Endothelial cell of umbilical vein (primary cell): ENCODE measurements around the gene DLG1. TPM values are rescaled to one million over a fixed set of nuclear protein-coding genes. Genes with fewer than 3 reads are reported as not detected.

Experiments
- BruUV-seq: library from RNA; stranded (reverse); fragments of 400-500 nt; replicated peaks from 2 replicates; lab custom pipeline; 2021; lab: Mats Ljungman, UMichigan
- CTCF ChIA-PET: fragments of 300-600, 350-600 bp; sonication (Branson Sonifier 250); formaldehyde crosslinking; loops from one replicate; lab custom pipeline; 2021; ENCODE audit warnings: antibody characterized with exemption, inconsistent platforms; lab: Charles Lee
- POLR2A ChIA-PET: fragments of 300-600, 350-600 bp; sonication (Branson Sonifier 250); formaldehyde crosslinking; loops from one replicate; lab custom pipeline; 2021; ENCODE audit warnings: antibody characterized with exemption, inconsistent platforms; lab: Charles Lee
- DNase-seq: peaks from one replicate; pipeline ENCODE4 v3.0.0-alpha.2; 2011; ENCODE audit warnings: low read depth, low spot score
- FAIRE-seq: peaks from 2 replicates; lab custom pipeline; 2011; peaks lifted over from hg19 to GRCh38; lab: Jason Lieb, UNC
- H2AFZ ChIP-seq: 2 replicates; pipeline ENCODE4 v1.6.0; 2012; ENCODE audit warnings: low read depth, low read length, control low read depth, inconsistent platforms
- H3K27ac ChIP-seq: 2 replicates; pipeline ENCODE4 v1.5.1; 2011; ENCODE audit warnings: low read depth, mild to moderate bottlenecking, control low read depth, low read length, moderate library complexity; ENCODE audit not compliant: insufficient read depth
- H3K27me3 ChIP-seq, 2 experiments: 2 replicates each; pipeline versions ENCODE4 v1.6.0 to v1.6.1; 2011; ENCODE audit warnings: low read length in 2 of 2, mixed read lengths in 1 of 2; ENCODE audit not compliant: control insufficient read depth in 2 of 2, insufficient read depth in 2 of 2
- H3K36me3 ChIP-seq, 2 experiments: 2 replicates in 1 of 2; 3 replicates in 1 of 2; pipeline ENCODE4 v1.5.1; 2011; ENCODE audit warnings: low read length in 2 of 2, mild to moderate bottlenecking in 1 of 2, moderate library complexity in 1 of 2; ENCODE audit not compliant: control insufficient read depth in 2 of 2, insufficient read depth in 2 of 2; ENCODE audit errors: extremely low read depth in 1 of 2
- H3K4me1 ChIP-seq: 3 replicates; pipeline ENCODE4 v1.5.1; 2011; ENCODE audit warnings: mild to moderate bottlenecking, low read length; ENCODE audit not compliant: control insufficient read depth, insufficient read depth; ENCODE audit errors: extremely low read depth
- H3K4me2 ChIP-seq: 2 replicates; pipeline ENCODE4 v1.6.1; 2011; ENCODE audit warnings: low read length, control low read depth, mixed read lengths; ENCODE audit not compliant: insufficient read depth
- H3K4me3 ChIP-seq, 3 experiments: fragments of 200-600 bp in 1 of 3; sonication (generic), shearing (Covaris generic) in 1 of 3; replicated peaks in 1 of 3; 2 replicates each; pipeline ENCODE4 v1.5.1; 2011 to 2016; ENCODE audit warnings: control low read depth in 3 of 3, low read length in 3 of 3, mild to moderate bottlenecking in 2 of 3, inconsistent platforms in 1 of 3, low read depth in 1 of 3, moderate library complexity in 1 of 3; ENCODE audit not compliant: insufficient read depth in 1 of 3
- H3K79me2 ChIP-seq: 2 replicates; pipeline ENCODE4 v1.6.0; 2012; ENCODE audit warnings: low read length, inconsistent platforms; ENCODE audit not compliant: control insufficient read depth, insufficient read depth
- H3K9ac ChIP-seq: replicated peaks from 2 replicates; pipeline ENCODE3; 2011; ENCODE audit warnings: low read length, control low read depth; ENCODE audit not compliant: insufficient read depth; ENCODE audit errors: extremely low read depth
- H3K9me1 ChIP-seq: replicated peaks from 3 replicates; pipeline ENCODE4 v1.6.0; 2011; ENCODE audit warnings: mild to moderate bottlenecking, low read length; ENCODE audit not compliant: control insufficient read depth, insufficient read depth; ENCODE audit errors: extremely low read depth
- H3K9me3 ChIP-seq: replicated peaks from 2 replicates; pipeline ENCODE4 v1.5.1; 2012; ENCODE audit warnings: low read length, inconsistent platforms; ENCODE audit not compliant: control insufficient read depth, insufficient read depth
- H4K20me1 ChIP-seq: replicated peaks from 2 replicates; pipeline ENCODE3; 2011; ENCODE audit warnings: mild to moderate bottlenecking, low read length; ENCODE audit not compliant: control insufficient read depth, insufficient read depth; ENCODE audit errors: extremely low read depth
- CTCF ChIP-seq, 2 donors: IDR thresholded peaks; 1 replicate in 1 of 2; 2 replicates in 1 of 2; pipeline ENCODE4 v1.5.1; 2011; ENCODE audit warnings: low read length in 2 of 2, mild to moderate bottlenecking in 2 of 2, moderate library complexity in 2 of 2, control low read depth in 1 of 2, inconsistent platforms in 1 of 2, low read depth in 1 of 2; ENCODE audit not compliant: insufficient read depth in 1 of 2; ENCODE audit errors: extremely low read depth in 1 of 2
- EZH2 ChIP-seq: IDR thresholded peaks from 2 replicates; pipeline ENCODE4 v1.6.1; 2012; ENCODE audit warnings: borderline replicate concordance, low read depth, mild to moderate bottlenecking, moderate library complexity, low read length, inconsistent platforms; ENCODE audit not compliant: severe bottlenecking
- FOS ChIP-seq: IDR thresholded peaks from 2 replicates; pipeline ENCODE4 v1.6.1; 2011; ENCODE audit warnings: mild to moderate bottlenecking, low read length, moderate library complexity, borderline replicate concordance; ENCODE audit not compliant: insufficient read depth
- GATA2 ChIP-seq: IDR thresholded peaks from 2 replicates; pipeline ENCODE4 v1.7.0; 2011; ENCODE audit warnings: low read depth, mild to moderate bottlenecking, moderate library complexity, mixed read lengths, low read length; ENCODE audit not compliant: insufficient read length, insufficient read depth
- JUN ChIP-seq: IDR thresholded peaks from 2 replicates; pipeline ENCODE4 v1.6.1; 2011; ENCODE audit warnings: borderline replicate concordance, low read depth; ENCODE audit not compliant: insufficient read length, insufficient read depth
- MAX ChIP-seq: IDR thresholded peaks from 2 replicates; pipeline ENCODE4 v1.6.1; 2011; ENCODE audit not compliant: insufficient read depth, insufficient read length
- MYC ChIP-seq: IDR thresholded peaks from one replicate; pipeline ENCODE4 v1.6.1; 2011; ENCODE audit warnings: mild to moderate bottlenecking, low read depth, low read length
- POLR2A ChIP-seq: IDR thresholded peaks from 2 replicates; pipeline ENCODE4 v1.6.1; 2012; ENCODE audit warnings: low read depth, mild to moderate bottlenecking, control low read depth, low read length
- POLR2AphosphoS5 ChIP-seq: IDR thresholded peaks from 2 replicates; pipeline ENCODE4 v1.6.1; 2012; ENCODE audit warnings: low read depth, mild to moderate bottlenecking, control low read depth, low read length, moderate library complexity; ENCODE audit not compliant: insufficient read depth
- dilution Hi-C: fragments of 300-500 bp; cut with MboI; formaldehyde crosslinking; loops from one replicate; pipeline ENCODE4 v1.15.0; 2019; ENCODE audit warnings: low sequenced_read_pairs; ENCODE audit not compliant: extremely low pct_ligation_motif_present
- intact Hi-C: fragments of 100-400 bp; cut with micrococcal nuclease; formaldehyde crosslinking; loops from one replicate; pipeline ENCODE4 v1.10.0; 2022
- polyA plus RNA-seq, 4 experiments: library from polyadenylated mRNA; depleted of rRNA in 3 of 4; stranded (reverse) in 3 of 4; unstranded in 1 of 4; fragments of >200 nt; gene quantifications; 2 replicates each; pipeline versions ENCODE4 v1.2.1 to v1.2.3, GENCODE V29; 2011 to 2012; ENCODE audit warnings: missing spikeins in 1 of 4
- total RNA-seq: library from RNA; stranded (reverse); gene quantifications from 2 replicates; pipeline ENCODE4 v1.2.3, GENCODE V29; 2021

DLG1 gene
- total and polyA plus RNA-seq, 2 donors (not counting 3 experiments of a cell fraction or from before 2014, with no cell fraction given): 26.5 to 80.1 TPM

GRCh38 chr3:197305854-197306253 is 7.4 kb upstream of the DLG1 start:
- no peak overlapping the region for H3K4me2 ChIP-seq
- ChIA-PET CTCF (no interaction called here), POLR2A (no interaction called here)
- intact Hi-C loops: no loop called here
- peak overlapping the region; percentile 27 for H2AFZ ChIP-seq
- dilution Hi-C loops: no loop called here
- FAIRE-seq: no peak
- peaks cover 13% of the 10 kb centered on the region for H3K4me1 ChIP-seq
- TF ChIP-seq JUN: no peak
- TF ChIP-seq MAX: no peak
- TF ChIP-seq MYC: no peak
- TF ChIP-seq GATA2: no peak
- TF ChIP-seq CTCF (IDR thresholded peaks at IDR 0.05; ENCODE audit: extremely low read depth in 1 of 2, insufficient read depth in 1 of 2, low read depth in 1 of 2, low read length in 2 of 2): no peak
- no peak overlapping the region for H3K9ac ChIP-seq
- no peak for DNase-seq
- no peaks in the 10 kb centered on the region for H3K27me3 ChIP-seq
- no peaks in the 10 kb centered on the region for H3K79me2 ChIP-seq
- no TSS peak for BruUV-seq
- no peaks in the 10 kb centered on the region for H3K36me3 ChIP-seq
- H3K9me3 ChIP-seq: no peaks in the 10 kb centered on the region
- H4K20me1 ChIP-seq: no peaks in the 10 kb centered on the region
- H3K4me3 ChIP-seq: no peak overlapping the region
- H3K9me1 ChIP-seq: no peaks in the 10 kb centered on the region
- H3K27ac ChIP-seq: no peak overlapping the region

- DNase-seq (no peak), FAIRE-seq (no peak)
- no peaks in the 10 kb centered on the region for H3K36me3 ChIP-seq
- H3K9me1 ChIP-seq: no peaks in the 10 kb centered on the region
- H3K79me2 ChIP-seq: no peaks in the 10 kb centered on the region
- intact Hi-C loops (no loop called here), dilution Hi-C loops (no loop called here)
- no peaks in the 10 kb centered on the region for H3K27me3 ChIP-seq
- TF ChIP-seq FOS (no peak), CTCF (IDR thresholded peaks at IDR 0.05; ENCODE audit: extremely low read depth in 1 of 2, insufficient read depth in 1 of 2, low read depth in 1 of 2, low read length in 2 of 2) (no peak), MYC (no peak), POLR2AphosphoS5 (no peak), MAX (no peak), EZH2 (no peak), POLR2A (no peak), JUN (no peak), GATA2 (no peak)
- ChIA-PET POLR2A (no interaction called here), CTCF (interaction anchor here (1.3 kb wide), 1 partner anchor 198 kb away, joined by 3 read pairs; no protein-coding TSS in a partner anchor)
- H4K20me1 ChIP-seq: no peaks in the 10 kb centered on the region
- H3K4me1 ChIP-seq: peaks cover 8% of the 10 kb centered on the region
- H3K27ac ChIP-seq: no peak overlapping the region
- no peak overlapping the region for H2AFZ ChIP-seq
- no TSS peak for BruUV-seq
- no peaks in the 10 kb centered on the region for H3K9me3 ChIP-seq
- no peak overlapping the region for H3K4me2 ChIP-seq
- no peak overlapping the region for H3K4me3 ChIP-seq
- H3K9ac ChIP-seq: no peak overlapping the region
Measured at GRCh38 chr3:197303452-197303851, 5.0 kb upstream of the DLG1 start.
